ENCODE measurements around the gene RPN1.

DNA sequence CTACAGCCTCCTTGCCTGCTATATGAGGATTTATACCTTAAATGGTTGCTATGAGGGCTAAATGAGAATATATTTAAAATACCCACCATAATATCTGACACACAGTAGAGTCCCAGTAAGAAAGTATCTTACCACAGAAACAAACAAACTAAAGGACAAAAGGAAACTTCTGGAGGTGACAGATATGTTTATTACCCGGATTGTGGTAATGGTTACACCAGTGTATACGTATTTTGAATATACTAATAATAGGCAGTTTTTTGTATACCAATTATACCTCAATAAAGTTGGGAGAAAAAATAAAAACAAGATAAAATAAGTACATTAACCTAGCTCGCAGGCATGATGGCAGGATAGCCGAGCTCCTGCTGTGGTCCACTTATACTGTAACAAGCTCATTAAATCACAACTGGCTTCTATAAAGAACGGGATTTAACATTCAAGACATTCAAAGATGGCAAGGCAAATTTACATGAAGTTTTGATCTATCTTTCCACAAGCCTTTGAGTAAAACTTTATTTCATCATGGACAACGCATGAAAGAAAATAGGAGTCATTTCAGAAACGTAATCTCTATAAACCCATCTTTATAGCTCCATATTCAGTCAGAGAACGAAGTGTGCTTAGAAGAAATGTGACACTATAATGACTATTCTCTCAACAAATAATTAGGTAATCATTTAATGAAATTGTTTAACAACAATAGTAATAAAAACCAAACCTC is 1.5 kb downstream of the RPN1 start:
- TF ChIP-seq, protein P1, sequence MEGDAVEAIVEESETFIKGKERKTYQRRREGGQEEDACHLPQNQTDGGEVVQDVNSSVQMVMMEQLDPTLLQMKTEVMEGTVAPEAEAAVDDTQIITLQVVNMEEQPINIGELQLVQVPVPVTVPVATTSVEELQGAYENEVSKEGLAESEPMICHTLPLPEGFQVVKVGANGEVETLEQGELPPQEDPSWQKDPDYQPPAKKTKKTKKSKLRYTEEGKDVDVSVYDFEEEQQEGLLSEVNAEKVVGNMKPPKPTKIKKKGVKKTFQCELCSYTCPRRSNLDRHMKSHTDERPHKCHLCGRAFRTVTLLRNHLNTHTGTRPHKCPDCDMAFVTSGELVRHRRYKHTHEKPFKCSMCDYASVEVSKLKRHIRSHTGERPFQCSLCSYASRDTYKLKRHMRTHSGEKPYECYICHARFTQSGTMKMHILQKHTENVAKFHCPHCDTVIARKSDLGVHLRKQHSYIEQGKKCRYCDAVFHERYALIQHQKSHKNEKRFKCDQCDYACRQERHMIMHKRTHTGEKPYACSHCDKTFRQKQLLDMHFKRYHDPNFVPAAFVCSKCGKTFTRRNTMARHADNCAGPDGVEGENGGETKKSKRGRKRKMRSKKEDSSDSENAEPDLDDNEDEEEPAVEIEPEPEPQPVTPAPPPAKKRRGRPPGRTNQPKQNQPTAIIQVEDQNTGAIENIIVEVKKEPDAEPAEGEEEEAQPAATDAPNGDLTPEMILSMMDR (IDR thresholded peaks at IDR 0.05; ENCODE audit: borderline replicate concordance, extremely low read depth, low read length, poor library complexity, severe bottlenecking): no peak
- TF ChIP-seq EZH2 (IDR thresholded peaks at IDR 0.05; ENCODE audit: borderline replicate concordance, low read depth, low read length, severe bottlenecking): no peak

Data from DND-41 (cell line).